Stimulated activated CD4-positive, alpha-beta T cell treated with anti-CD3 and anti-CD28 coated beads, Interleukin-2, amount 100 ng/mL, for 4 hours (primary cell): Measurements from ENCODE around the gene SMU1.

ENCODE experiments used
- DNase-seq: peaks from one replicate; pipeline ENCODE4 v3.0.0-alpha.2; 2020; ENCODE audit warnings: low read depth

The SMU1 gene

GRCh38 chr9:33044677-33045282, 31.7 kb downstream of the SMU1 start:
- DNase-seq = no peak

- peak; percentile 22 for DNase-seq
Measured at GRCh38 chr9:33044162-33044673, 32.3 kb downstream of the SMU1 start.

GRCh38 chr9:33043671-33044070, 32.8 kb downstream of the SMU1 start:
- DNase-seq = no peak

GRCh38 chr9:33042473-33042872, 34.0 kb downstream of the SMU1 start:
- DNase-seq = no peak

- no peak for DNase-seq
Measured at GRCh38 chr9:33041432-33042188, 34.9 kb downstream of the SMU1 start.

GRCh38 chr9:33040792-33041431, 35.6 kb downstream of the SMU1 start:
- no peak for DNase-seq

- no peak for DNase-seq
Measured at GRCh38 chr9:33032865-33033264, 43.6 kb downstream of the SMU1 start.

GRCh38 chr9:33032292-33032691, 44.2 kb downstream of the SMU1 start:
- no peak for DNase-seq

- no peak for DNase-seq
Measured at GRCh38 chr9:33030285-33030684, 46.2 kb downstream of the SMU1 start.

GRCh38 chr9:33029231-33029786, 47.2 kb downstream of the SMU1 start:
- no peak for DNase-seq

- DNase-seq = peak; percentile 77
Measured at GRCh38 chr9:33025572-33026342, 50.7 kb downstream of the SMU1 start.

GRCh38 chr9:33024966-33025571, 51.4 kb downstream of the SMU1 start, which contains the start of gene DNAJA1:
TSS of gene DNAJA1 (plus strand) at chr9:33025273. CDS start at chr9:33026485, 1,212 bp downstream.
- DNase-seq = peak; percentile 95

- DNase-seq = no peak
Measured at GRCh38 chr9:33024126-33024965, 52.1 kb downstream of the SMU1 start.

- DNase-seq = no peak
Measured at GRCh38 chr9:33023661-33024060, 52.8 kb downstream of the SMU1 start.

GRCh38 chr9:33022755-33023154, 53.7 kb downstream of the SMU1 start:
- no peak for DNase-seq

- DNase-seq = no peak
Measured at GRCh38 chr9:33022303-33022702, 54.2 kb downstream of the SMU1 start.

GRCh38 chr9:33019797-33020196, 56.7 kb downstream of the SMU1 start:
- DNase-seq = no peak

- no peak for DNase-seq
Measured at GRCh38 chr9:33017283-33018041, 59.0 kb downstream of the SMU1 start.

GRCh38 chr9:33014665-33015014, 61.8 kb downstream of the SMU1 start:
- no peak for DNase-seq
